Measurements from ENCODE around the gene UBXN10.

DNA sequence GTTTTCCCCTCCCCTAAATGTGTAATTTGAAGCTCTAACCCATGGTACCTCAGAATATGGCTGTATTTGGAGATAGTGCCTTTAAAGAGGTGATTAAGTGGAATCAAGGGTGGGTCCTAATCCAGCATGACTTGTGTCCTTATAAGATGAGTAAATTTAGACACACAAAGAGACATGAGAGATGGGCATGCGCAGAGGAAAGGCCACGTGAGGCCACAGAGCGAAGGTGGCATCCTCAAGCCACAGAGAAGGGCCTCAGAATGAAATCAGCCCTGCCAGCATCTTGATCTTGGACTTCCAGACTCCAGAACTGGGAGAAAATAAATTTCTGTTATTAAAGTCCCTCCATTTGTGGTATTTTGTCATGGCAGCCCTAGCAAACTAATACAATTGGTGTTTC lies 49.6 kb upstream of the UBXN10 start:
- TF ChIP-seq, protein P1, sequence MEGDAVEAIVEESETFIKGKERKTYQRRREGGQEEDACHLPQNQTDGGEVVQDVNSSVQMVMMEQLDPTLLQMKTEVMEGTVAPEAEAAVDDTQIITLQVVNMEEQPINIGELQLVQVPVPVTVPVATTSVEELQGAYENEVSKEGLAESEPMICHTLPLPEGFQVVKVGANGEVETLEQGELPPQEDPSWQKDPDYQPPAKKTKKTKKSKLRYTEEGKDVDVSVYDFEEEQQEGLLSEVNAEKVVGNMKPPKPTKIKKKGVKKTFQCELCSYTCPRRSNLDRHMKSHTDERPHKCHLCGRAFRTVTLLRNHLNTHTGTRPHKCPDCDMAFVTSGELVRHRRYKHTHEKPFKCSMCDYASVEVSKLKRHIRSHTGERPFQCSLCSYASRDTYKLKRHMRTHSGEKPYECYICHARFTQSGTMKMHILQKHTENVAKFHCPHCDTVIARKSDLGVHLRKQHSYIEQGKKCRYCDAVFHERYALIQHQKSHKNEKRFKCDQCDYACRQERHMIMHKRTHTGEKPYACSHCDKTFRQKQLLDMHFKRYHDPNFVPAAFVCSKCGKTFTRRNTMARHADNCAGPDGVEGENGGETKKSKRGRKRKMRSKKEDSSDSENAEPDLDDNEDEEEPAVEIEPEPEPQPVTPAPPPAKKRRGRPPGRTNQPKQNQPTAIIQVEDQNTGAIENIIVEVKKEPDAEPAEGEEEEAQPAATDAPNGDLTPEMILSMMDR (conservative IDR thresholded peaks at IDR 0.05): no peak
- TF ChIP-seq ZFX (IDR thresholded peaks at IDR 0.05): no peak
